ENCODE results near the gene BAIAP2L2. TPM values are rescaled to one million over a fixed set of nuclear protein-coding genes. Genes with fewer than 3 reads are reported as not detected.

Gene BAIAP2L2
- total and polyA plus RNA-seq, 4 donors = 0.17 to 1.0 (median 0.46) TPM

DNA sequence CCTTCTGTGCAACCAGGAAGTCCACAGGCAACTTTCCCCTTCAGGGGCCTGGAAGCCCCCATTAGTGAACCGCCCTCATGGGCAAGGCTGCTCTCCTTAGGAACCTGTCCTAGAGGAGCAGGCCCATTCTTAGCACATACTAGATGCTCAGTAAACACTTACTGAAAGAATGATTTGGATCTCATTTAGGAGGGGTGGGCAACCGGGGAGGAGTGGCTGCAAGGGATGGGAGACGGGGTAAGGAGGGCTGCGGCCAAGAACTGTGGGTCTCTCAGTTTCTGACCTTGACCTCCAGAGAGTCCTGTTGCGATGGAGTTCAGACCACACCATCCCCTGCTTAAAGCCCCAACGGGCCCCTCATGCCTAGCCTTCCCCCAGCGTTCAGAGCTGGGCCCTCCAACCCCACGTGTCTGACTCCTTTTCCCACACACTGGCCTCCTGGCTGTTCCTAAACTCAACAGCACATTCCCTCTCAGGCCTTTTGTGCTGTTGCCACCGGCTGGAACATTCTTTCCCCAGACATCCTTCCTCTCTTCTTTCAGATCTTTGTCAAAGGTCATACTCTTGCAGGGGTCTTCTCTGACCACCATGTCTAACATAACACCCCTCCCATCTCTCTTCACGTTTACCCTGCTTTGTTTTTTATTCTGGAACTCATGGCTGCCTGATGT, 74.0 kb downstream of the BAIAP2L2 start:
- H3K27ac ChIP-seq (ENCODE audit: low read depth in 1 of 2, low read length in 1 of 2) = no peak overlapping the region

DNA sequence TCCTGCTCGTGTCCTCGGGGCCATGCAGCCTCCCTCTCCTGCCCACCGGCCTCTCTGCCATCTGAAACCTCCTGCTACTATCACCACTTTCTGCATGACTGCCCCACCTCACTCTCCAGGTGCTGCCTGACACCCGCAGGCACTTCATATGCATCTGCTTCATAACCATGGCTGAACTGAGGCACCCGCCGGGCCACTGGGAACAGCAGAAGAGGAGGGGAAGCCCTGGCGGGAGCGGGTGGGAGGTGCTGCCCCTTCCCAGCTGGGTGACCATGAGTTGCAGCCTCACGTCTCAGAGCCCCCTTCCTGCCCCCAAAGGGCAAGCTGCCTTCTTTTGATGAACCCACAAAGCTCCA, 75.0 kb downstream of the BAIAP2L2 start:
- H3K4me1 ChIP-seq (ENCODE audit: control insufficient read depth in 5 of 5, insufficient read depth in 5 of 5, low read length in 5 of 5) = peaks cover 0 to 16% (median 5%) of the 10 kb centered on the region in 5 donors
- no peak overlapping the region for H3K27ac ChIP-seq (ENCODE audit: low read depth in 1 of 2, low read length in 1 of 2)
- H3K9me3 ChIP-seq (ENCODE audit: control insufficient read depth in 4 of 4, insufficient read depth in 3 of 4, low read length in 3 of 4) = peaks cover 0 to 2% (median 0%) of the 10 kb centered on the region in 4 donors
- H3K36me3 ChIP-seq (ENCODE audit: control insufficient read depth in 4 of 4, insufficient read depth in 4 of 4, low read length in 4 of 4) = no peaks in the 10 kb centered on the region
- no peaks in the 10 kb centered on the region for H3K27me3 ChIP-seq (ENCODE audit: control insufficient read depth in 3 of 3, insufficient read depth in 3 of 3, low read length in 2 of 3)
- H3K9ac ChIP-seq (ENCODE audit: insufficient read depth in 1 of 2, low read length in 2 of 2) = no peak overlapping the region
- ATAC-seq (ENCODE audit: insufficient read depth, low FRiP score) (no peak), DNase-seq (no peak)
- TF ChIP-seq, protein P1, sequence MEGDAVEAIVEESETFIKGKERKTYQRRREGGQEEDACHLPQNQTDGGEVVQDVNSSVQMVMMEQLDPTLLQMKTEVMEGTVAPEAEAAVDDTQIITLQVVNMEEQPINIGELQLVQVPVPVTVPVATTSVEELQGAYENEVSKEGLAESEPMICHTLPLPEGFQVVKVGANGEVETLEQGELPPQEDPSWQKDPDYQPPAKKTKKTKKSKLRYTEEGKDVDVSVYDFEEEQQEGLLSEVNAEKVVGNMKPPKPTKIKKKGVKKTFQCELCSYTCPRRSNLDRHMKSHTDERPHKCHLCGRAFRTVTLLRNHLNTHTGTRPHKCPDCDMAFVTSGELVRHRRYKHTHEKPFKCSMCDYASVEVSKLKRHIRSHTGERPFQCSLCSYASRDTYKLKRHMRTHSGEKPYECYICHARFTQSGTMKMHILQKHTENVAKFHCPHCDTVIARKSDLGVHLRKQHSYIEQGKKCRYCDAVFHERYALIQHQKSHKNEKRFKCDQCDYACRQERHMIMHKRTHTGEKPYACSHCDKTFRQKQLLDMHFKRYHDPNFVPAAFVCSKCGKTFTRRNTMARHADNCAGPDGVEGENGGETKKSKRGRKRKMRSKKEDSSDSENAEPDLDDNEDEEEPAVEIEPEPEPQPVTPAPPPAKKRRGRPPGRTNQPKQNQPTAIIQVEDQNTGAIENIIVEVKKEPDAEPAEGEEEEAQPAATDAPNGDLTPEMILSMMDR (IDR thresholded peaks at IDR 0.05; ENCODE audit: control extremely low read depth, extremely low read depth) = no peak
- WGBS, 2 donors = 88 to 89% methylated on average over 9 of the region's 9 CpGs
- no peak overlapping the region for H3K4me3 ChIP-seq

More for the DNA sequence above, 74.0 kb downstream of the BAIAP2L2 start:
- ATAC-seq (ENCODE audit: insufficient read depth, low FRiP score) (no peak), DNase-seq (no peak)
- Histone ChIP-seq H3K9me3 (ENCODE audit: control insufficient read depth in 4 of 4, insufficient read depth in 3 of 4, low read length in 3 of 4) (peaks cover 0 to 2% (median 0%) of the 10 kb centered on the region in 4 donors), H3K9ac (ENCODE audit: insufficient read depth in 1 of 2, low read length in 2 of 2) (no peak overlapping the region), H3K4me3 (no peak overlapping the region), H3K27me3 (ENCODE audit: control insufficient read depth in 3 of 3, insufficient read depth in 3 of 3, low read length in 2 of 3) (no peaks in the 10 kb centered on the region), H3K36me3 (ENCODE audit: control insufficient read depth in 4 of 4, insufficient read depth in 4 of 4, low read length in 4 of 4) (no peaks in the 10 kb centered on the region), H3K4me1 (ENCODE audit: control insufficient read depth in 5 of 5, insufficient read depth in 5 of 5, low read length in 5 of 5) (peaks cover 0 to 16% (median 5%) of the 10 kb centered on the region in 5 donors)
- 76 to 86% methylated on average over 10 of the region's 10 CpGs for WGBS, 2 donors
- TF ChIP-seq, protein P1 (IDR thresholded peaks at IDR 0.05; ENCODE audit: control extremely low read depth, extremely low read depth) = no peak

Other genes with a start within 250 kb of the BAIAP2L2 start
- 10 to 100 TPM; 15.4 to 29.1 TPM for gene MICALL1, start 204.4 kb downstream of the BAIAP2L2 start, total RNA-seq
- 10 to 100 TPM; 12.9 to 19.6 TPM for gene MICALL1, start 204.4 kb downstream of the BAIAP2L2 start, polyA plus RNA-seq
- gene C22orf23, start 157.1 kb downstream of the BAIAP2L2 start, total RNA-seq = 1 to 10 TPM; 1.1 to 4.2 TPM
- 1 to 10 TPM; 1.4 to 1.6 TPM for gene C22orf23, start 157.1 kb downstream of the BAIAP2L2 start, polyA plus RNA-seq
- gene POLR2F, start 157.0 kb downstream of the BAIAP2L2 start, total RNA-seq = 10 to 100 TPM; 36.8 to 62.3 TPM
- 100 to 1,000 TPM in 1 of 2 donors, 10 to 100 TPM in 1; 96.9 to 161 TPM for gene POLR2F, start 157.0 kb downstream of the BAIAP2L2 start, polyA plus RNA-seq
- gene SOX10, start 126.1 kb downstream of the BAIAP2L2 start, total RNA-seq = under 1 TPM in 1 of 2 donors, not detected in 1; 0.54 TPM
- under 1 TPM in 1 of 2 donors, not detected in 1; 0.10 TPM for gene SOX10, start 126.1 kb downstream of the BAIAP2L2 start, polyA plus RNA-seq
- gene PICK1, start 53.3 kb downstream of the BAIAP2L2 start, total RNA-seq = 10 to 100 TPM; 32.4 to 45.6 TPM
- gene PICK1, start 53.3 kb downstream of the BAIAP2L2 start, polyA plus RNA-seq = 10 to 100 TPM; 33.3 to 41.4 TPM
- gene SLC16A8, start 26.5 kb downstream of the BAIAP2L2 start, total RNA-seq = under 1 TPM in 1 of 2 donors, not detected in 1; 0.64 TPM
- under 1 TPM; 0.32 to 0.39 TPM for gene SLC16A8, start 26.5 kb downstream of the BAIAP2L2 start, polyA plus RNA-seq
- gene PLA2G6, start 71.1 kb upstream of the BAIAP2L2 start, total RNA-seq = 10 to 100 TPM; 36.8 to 73.5 TPM
- gene PLA2G6, start 71.1 kb upstream of the BAIAP2L2 start, polyA plus RNA-seq = 10 to 100 TPM; 11.9 to 37.8 TPM
- 10 to 100 TPM; 30.0 to 43.9 TPM for gene MAFF, start 91.3 kb upstream of the BAIAP2L2 start, total RNA-seq
- gene MAFF, start 91.3 kb upstream of the BAIAP2L2 start, polyA plus RNA-seq = 10 to 100 TPM; 36.3 to 57.8 TPM
- 10 to 100 TPM; 39.9 to 82.4 TPM for gene TMEM184B, start 162.3 kb upstream of the BAIAP2L2 start, total RNA-seq
- gene TMEM184B, start 162.3 kb upstream of the BAIAP2L2 start, polyA plus RNA-seq = 10 to 100 TPM; 26.3 to 39.9 TPM
- 100 to 1,000 TPM; 118 to 121 TPM for gene CSNK1E, start 206.7 kb upstream of the BAIAP2L2 start, total RNA-seq
- 100 to 1,000 TPM in 1 of 2 donors, 10 to 100 TPM in 1; 87.2 to 106 TPM for gene CSNK1E, start 206.7 kb upstream of the BAIAP2L2 start, polyA plus RNA-seq

Data from lung (tissue), 12 donors.